BE2C (cell line): ENCODE data around the gene DAPK1.

Experiments used
- DNase-seq: peaks from one replicate; pipeline ENCODE4 v3.0.0-alpha.2; 2020
- H3K27me3 ChIP-seq: fragments of 250-450 bp; sonication (Bioruptor Pico); 2 replicates; pipeline ENCODE4 v1.5.1; 2020; ENCODE audit warnings: mild to moderate bottlenecking
- H3K36me3 ChIP-seq: fragments of 250-450 bp; sonication (Bioruptor Pico); 2 replicates; pipeline ENCODE4 v1.5.1; 2020; ENCODE audit warnings: mild to moderate bottlenecking
- H3K4me1 ChIP-seq: fragments of 250-450 bp; sonication (Bioruptor Pico); 2 replicates; pipeline ENCODE4 v1.5.1; 2020
- H3K4me3 ChIP-seq: 2 replicates; pipeline ENCODE4 v1.5.1; 2011; ENCODE audit warnings: low read depth, low read length
- H3K9me3 ChIP-seq: fragments of 250-450 bp; sonication (Bioruptor Pico); 2 replicates; pipeline ENCODE4 v1.5.1; 2020
- CTCF ChIP-seq: IDR thresholded peaks from 2 replicates; pipeline ENCODE4 v1.5.1; 2012; ENCODE audit warnings: mild to moderate bottlenecking, low read depth, low read length

DAPK1 gene

DNA sequence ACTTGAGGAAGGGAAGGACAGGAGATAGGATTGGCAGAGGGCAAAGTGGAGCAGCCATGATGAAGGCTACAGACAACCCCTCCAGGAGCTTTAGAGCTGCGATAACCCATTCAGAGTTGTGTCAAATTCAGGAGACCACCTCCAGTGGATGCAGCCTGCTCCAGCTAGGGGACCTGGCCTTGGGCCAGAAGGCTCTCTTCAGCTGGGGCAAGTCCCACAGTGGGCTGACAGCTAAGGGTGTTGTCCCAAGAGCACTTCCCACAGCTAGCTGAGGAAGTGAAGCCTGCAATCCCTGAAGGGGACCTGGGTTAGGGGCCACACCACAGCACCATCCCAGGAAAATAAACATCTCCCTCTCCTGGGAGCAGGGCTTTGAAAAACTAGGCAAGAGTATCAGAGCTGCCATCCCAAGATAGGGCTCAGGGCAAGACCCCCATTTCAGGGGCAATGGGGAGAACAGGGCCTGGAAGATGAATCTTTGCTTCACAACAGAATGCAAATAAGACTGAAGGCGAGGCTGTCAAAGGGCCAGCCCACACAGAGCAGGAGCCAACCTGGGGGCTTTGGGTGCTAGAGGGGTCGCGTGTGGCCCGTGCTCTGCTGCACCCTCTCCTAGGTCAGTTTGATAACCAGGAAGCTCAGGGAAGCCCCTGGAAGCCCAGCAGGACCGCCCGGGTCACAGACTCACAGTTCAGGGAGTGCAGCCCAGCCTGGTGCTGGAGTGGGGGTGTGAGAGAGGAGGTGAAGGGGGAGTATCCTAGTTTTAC is 19.3 kb upstream of the DAPK1 start:
- Histone ChIP-seq H3K27me3 (no peaks in the 10 kb centered on the region), H3K4me3 (no peak overlapping the region), H3K4me1 (no peaks in the 10 kb centered on the region), H3K9me3 (no peaks in the 10 kb centered on the region), H3K36me3 (no peaks in the 10 kb centered on the region)
- TF ChIP-seq CTCF, result no peak
- no peak for DNase-seq

GRCh38 chr9:87479801-87480201 is 17.9 kb upstream of the DAPK1 start:
- Histone ChIP-seq H3K4me1 (no peaks in the 10 kb centered on the region), H3K36me3 (no peaks in the 10 kb centered on the region), H3K27me3 (no peaks in the 10 kb centered on the region), H3K4me3 (no peak overlapping the region), H3K9me3 (no peaks in the 10 kb centered on the region)
- no peak for DNase-seq
- TF ChIP-seq CTCF, result no peak

DNA sequence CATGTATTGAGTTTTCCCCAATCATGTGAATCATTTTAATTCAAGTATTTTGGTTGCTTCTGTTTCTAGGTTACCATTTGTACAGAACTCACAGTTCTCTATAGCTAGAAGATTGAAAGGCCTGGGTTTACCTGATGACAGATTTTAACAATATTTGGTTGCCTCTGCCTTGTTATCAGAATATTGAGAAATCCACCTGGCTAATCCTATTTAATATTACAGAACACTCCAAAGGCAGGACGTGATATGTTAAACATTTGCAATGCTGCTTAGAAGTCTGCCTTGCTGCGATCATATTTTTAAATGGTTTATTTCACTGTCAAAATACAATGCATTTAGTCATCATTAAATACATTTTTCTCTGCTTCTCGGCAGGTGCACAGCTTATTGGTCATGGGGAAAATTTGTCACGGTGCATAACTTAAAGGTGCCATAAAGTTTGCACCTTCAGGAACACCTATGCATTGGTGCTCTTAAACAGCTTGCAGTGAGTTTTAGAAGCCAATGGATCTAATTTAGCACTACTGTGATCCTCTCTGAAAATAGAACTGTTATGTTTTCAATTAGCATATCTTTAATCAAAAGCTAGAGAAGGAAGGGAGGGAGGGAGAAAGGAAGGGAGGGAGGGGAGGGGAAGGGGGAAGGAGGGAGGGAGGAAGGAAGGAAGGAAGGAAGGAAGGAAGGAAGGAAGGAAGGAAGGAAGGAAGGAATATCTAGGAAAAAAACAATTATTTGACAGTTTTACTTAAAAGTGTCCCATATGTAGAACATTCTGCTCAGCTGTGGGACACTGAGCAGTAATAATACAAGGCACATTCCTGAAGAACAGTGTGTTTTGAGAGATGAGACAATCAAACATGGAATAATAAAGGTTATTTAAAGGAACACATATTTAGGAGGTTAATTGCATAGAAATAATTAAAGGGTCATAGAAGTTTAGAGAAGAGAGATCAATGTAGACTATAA is 15.5 kb upstream of the DAPK1 start:
- Histone ChIP-seq H3K9me3 (no peaks in the 10 kb centered on the region), H3K36me3 (no peaks in the 10 kb centered on the region), H3K4me1 (no peaks in the 10 kb centered on the region), H3K4me3 (no peak overlapping the region), H3K27me3 (no peaks in the 10 kb centered on the region)
- TF ChIP-seq CTCF, result no peak
- DNase-seq, result no peak

- Histone ChIP-seq H3K36me3 (no peaks in the 10 kb centered on the region), H3K4me1 (peaks cover 2% of the 10 kb centered on the region), H3K9me3 (no peaks in the 10 kb centered on the region), H3K27me3 (no peaks in the 10 kb centered on the region), H3K4me3 (no peak overlapping the region)
- TF ChIP-seq CTCF, result no peak
- no peak for DNase-seq
Measured at GRCh38 chr9:87490225-87490624, 7.4 kb upstream of the DAPK1 start.

- no peak overlapping the region for H3K4me3 ChIP-seq
- H3K9me3 ChIP-seq, result no peaks in the 10 kb centered on the region
- H3K36me3 ChIP-seq, result no peaks in the 10 kb centered on the region
- TF ChIP-seq CTCF, result no peak
- DNase-seq, result no peak
- H3K27me3 ChIP-seq, result no peaks in the 10 kb centered on the region
- H3K4me1 ChIP-seq, result peaks cover 3% of the 10 kb centered on the region
Measured at GRCh38 chr9:87490907-87491306, 6.8 kb upstream of the DAPK1 start.

GRCh38 chr9:87491523-87491922 is 6.1 kb upstream of the DAPK1 start:
- H3K36me3 ChIP-seq, result no peaks in the 10 kb centered on the region
- H3K9me3 ChIP-seq, result no peaks in the 10 kb centered on the region
- TF ChIP-seq CTCF, result no peak
- H3K4me1 ChIP-seq, result peaks cover 3% of the 10 kb centered on the region
- no peak overlapping the region for H3K4me3 ChIP-seq
- no peak for DNase-seq
- no peaks in the 10 kb centered on the region for H3K27me3 ChIP-seq
